Left lung (tissue), 14 donors: ENCODE data around the gene SLC38A9. TPM values are rescaled to one million over a fixed set of nuclear protein-coding genes. Genes with fewer than 3 reads are reported as not detected.
"Not testable (repeated sequence)": the region's sequence is repeated elsewhere in the genome, so short reads cannot be mapped to it uniquely, and the experiment has no call there.

Experiments used
- ATAC-seq: fragments of 200-7000 bp; cut with Tn5 transposase; one replicate; pipeline ENCODE4 v1.9.1; 2020; ENCODE audit warnings: moderate library complexity
- DNase-seq, 4 donors: peaks; one replicate each; pipeline ENCODE4 v3.0.0-alpha.2; 2013 to 2020
- H3K27ac ChIP-seq, 2 donors: fragments of 200-600 bp; sonication (generic) in 1 of 2; one replicate each; pipeline versions ENCODE4 v1.5.0 to v1.8.0; 2020 to 2021
- H3K27me3 ChIP-seq, 2 donors: fragments of 200-600 bp; sonication (generic) in 1 of 2; one replicate each; pipeline versions ENCODE4 v1.5.0 to v1.8.0; 2020 to 2021
- H3K36me3 ChIP-seq, 2 donors: fragments of 200-600 bp; sonication (generic) in 1 of 2; one replicate each; pipeline versions ENCODE4 v1.5.0 to v1.8.0; 2020 to 2021
- H3K4me1 ChIP-seq, 2 donors: fragments of 200-600 bp; one replicate each; pipeline ENCODE4 v1.8.0; 2021
- H3K4me3 ChIP-seq, 2 donors: fragments of 200-600 bp; sonication (generic) in 1 of 2; one replicate each; pipeline versions ENCODE4 v1.5.0 to v1.8.0; 2020 to 2021; ENCODE audit warnings: mild to moderate bottlenecking in 1 of 2
- H3K9me3 ChIP-seq, 2 donors: fragments of 200-600 bp; sonication (generic) in 1 of 2; one replicate each; pipeline versions ENCODE4 v1.5.0 to v1.8.0; 2020 to 2021
- CTCF ChIP-seq, 2 donors: fragments of 200-600 bp; sonication (generic) in 1 of 2; IDR thresholded peaks; one replicate each; pipeline versions ENCODE4 v1.5.0 to v1.8.0; 2021; ENCODE audit warnings: antibody characterized with exemption in 2 of 2
- intact Hi-C, 2 donors: fragments of 100-400 bp; cut with DNase I; formaldehyde crosslinking; loops; one replicate each; pipeline versions ENCODE4 v1.11.2 to v1.14.2; 2022
- long read RNA-seq, 12 donors: library from polyadenylated mRNA in 2 of 12; unstranded in 2 of 12; transcript quantifications; one replicate each; pipeline ENCODE4 v2.0.0 and lab custom pipeline, GENCODE V29; 2019 to 2026
- polyA plus RNA-seq, 6 donors: library from polyadenylated mRNA; unstranded; fragments of 120-200 nt; gene quantifications; one replicate each; pipeline ENCODE4 v1.2.1, GENCODE V29; 2013; ENCODE audit not compliant: insufficient read length in 6 of 6
- total RNA-seq, 2 donors: library from RNA; stranded (reverse); fragmentation: NEBNext Ultra II Directional; extraction: Animal tissue kit (Norgen Biotek cat#: 25700); gene quantifications; one replicate each; pipeline ENCODE4 v1.2.1, GENCODE V29; 2021
- donor health status: DM: no; HTN: yes; CAD: no.
- donor health status: DM: no; HTN: no; CAD: no.

SLC38A9 gene
- total RNA-seq, result 10 to 100 TPM; 21.4 to 25.6 TPM
- polyA plus RNA-seq, result 10 to 100 TPM; 28.9 to 34.7 (median 31.0) TPM
- long read RNA-seq, donor 1, partial matches to known transcripts, result 12 of 14 reads
- long read RNA-seq, donor 1, other reads (novel, unspliced or antisense), result 0 of 14 reads
- long read RNA-seq, donor 2, partial matches to known transcripts, result 0 of 1 reads
- long read RNA-seq, donor 2, other reads (novel, unspliced or antisense), result 0 of 1 reads
- long read RNA-seq, donor 3, result 0 reads
- long read RNA-seq, donor 4, partial matches to known transcripts, result 0 of 2 reads
- long read RNA-seq, donor 4, other reads (novel, unspliced or antisense), result 1 of 2 reads
- long read RNA-seq, donor 5, partial matches to known transcripts, result 0 of 1 reads
- long read RNA-seq, donor 5, other reads (novel, unspliced or antisense), result 0 of 1 reads
- long read RNA-seq, donor 6, partial matches to known transcripts, result 0 of 2 reads
- long read RNA-seq, donor 6, other reads (novel, unspliced or antisense), result 0 of 2 reads
- long read RNA-seq, donor 7, result 0 reads
- long read RNA-seq, donor 8, partial matches to known transcripts, result 0 of 1 reads
- long read RNA-seq, donor 8, other reads (novel, unspliced or antisense), result 0 of 1 reads
- long read RNA-seq, donor 9, result 0 reads
- long read RNA-seq, donor 10, result 0 reads
- long read RNA-seq, donor 11, result 0 reads
- long read RNA-seq, donor 12, partial matches to known transcripts, result 5 of 5 reads
- long read RNA-seq, donor 12, other reads (novel, unspliced or antisense), result 0 of 5 reads

GRCh38 chr5:55712023-55712859 lies at the start of gene SLC38A9:
SLC38A9 (minus strand) TSS chr5:55712324; CDS start chr5:55697958, 14,366 bp downstream.
- peak within 1 kb of the TSS; percentile 36 to 73 for H3K27ac ChIP-seq
- no peaks in the 10 kb centered on the region for H3K27me3 ChIP-seq
- DNase-seq, result peak; percentile 95 to 98 (median 97)
- H3K9me3 ChIP-seq, result no peaks in the 10 kb centered on the region
- TF ChIP-seq CTCF (IDR thresholded peaks at IDR 0.05), result no peak
- peaks cover 5 to 18% of the 10 kb centered on the region in 2 donors for H3K4me1 ChIP-seq
- peak within 1 kb of the TSS; percentile 80 to 85 for H3K4me3 ChIP-seq
- ATAC-seq, result peak; percentile 100
- intact Hi-C loops, result no loop called here
- peaks cover 0 to 15% of the 10 kb centered on the region in 2 donors for H3K36me3 ChIP-seq

GRCh38 chr5:55761721-55762120 lies 49.6 kb upstream of the SLC38A9 start:
- H3K36me3 ChIP-seq, DNase-seq, ATAC-seq, H3K27me3 ChIP-seq, H3K4me1 ChIP-seq, H3K4me3 ChIP-seq, H3K27ac ChIP-seq, intact Hi-C loops, H3K9me3 ChIP-seq: not testable (repeated sequence)

- intact Hi-C loops, result no loop called here
- no peak for TF ChIP-seq CTCF (IDR thresholded peaks at IDR 0.05)
- DNase-seq (no peak), ATAC-seq (no peak)
- H3K9me3 ChIP-seq, result no peaks in the 10 kb centered on the region
- no peak overlapping the region for H3K27ac ChIP-seq
- no peak overlapping the region for H3K4me3 ChIP-seq
- no peaks in the 10 kb centered on the region for H3K4me1 ChIP-seq
- peaks cover 0 to 3% of the 10 kb centered on the region in 2 donors for H3K27me3 ChIP-seq
- no peaks in the 10 kb centered on the region for H3K36me3 ChIP-seq
Measured at GRCh38 chr5:55758714-55759113, 46.6 kb upstream of the SLC38A9 start.

GRCh38 chr5:55758231-55758630 lies 46.1 kb upstream of the SLC38A9 start:
- H3K36me3 ChIP-seq, result no peaks in the 10 kb centered on the region
- ATAC-seq, result no peak
- H3K9me3 ChIP-seq, result no peaks in the 10 kb centered on the region

More at GRCh38 chr5:55758231-55758630, 46.1 kb upstream of the SLC38A9 start:
- no peak for TF ChIP-seq CTCF (IDR thresholded peaks at IDR 0.05)
- DNase-seq, result no peak
- Histone ChIP-seq H3K4me3 (no peak overlapping the region), H3K27ac (no peak overlapping the region), H3K27me3 (peaks cover 0 to 3% of the 10 kb centered on the region in 2 donors), H3K4me1 (no peaks in the 10 kb centered on the region)
- intact Hi-C loops, result no loop called here
